Measurements from ENCODE around the gene RABL6.
"Not testable (repeated sequence)": the region's sequence is repeated elsewhere in the genome, so short reads cannot be mapped to it uniquely, and the experiment has no call there.

RABL6 gene

GRCh38 chr9:136837146-136837855 is 29.6 kb downstream of the RABL6 start:
- no peak for DNase-seq

GRCh38 chr9:136837856-136838277 is 30.1 kb downstream of the RABL6 start:
- not testable (repeated sequence) for DNase-seq

- no peak for DNase-seq
Observed at GRCh38 chr9:136838314-136839228, 30.8 kb downstream of the RABL6 start.

GRCh38 chr9:136839229-136840139 is 31.7 kb downstream of the RABL6 start:
- DNase-seq, result peak in 1 of 3 experiments; percentile 62

- DNase-seq, result peak; percentile 4 to 84 (median 82)
Observed at GRCh38 chr9:136840140-136840876, 32.6 kb downstream of the RABL6 start.

- peak; percentile 47 to 97 (median 96) for DNase-seq
Observed at GRCh38 chr9:136840877-136841645, 33.3 kb downstream of the RABL6 start.

GRCh38 chr9:136841646-136842379 is 34.1 kb downstream of the RABL6 start:
- DNase-seq, result peak in 2 of 3 experiments; percentile 85 to 87

GRCh38 chr9:136842380-136842948 is 34.7 kb downstream of the RABL6 start, which contains the start of gene AJM1:
Gene AJM1 (plus strand): TSS chr9:136842478. CDS start chr9:136844415, 1,937 bp downstream.
- peak; percentile 48 to 89 (median 80) for DNase-seq

- DNase-seq, result peak in 2 of 3 experiments; percentile 42 to 46
Observed at GRCh38 chr9:136843159-136843800, 35.5 kb downstream of the RABL6 start.

GRCh38 chr9:136843801-136844740 is 36.3 kb downstream of the RABL6 start:
- peak in 2 of 3 experiments; percentile 27 to 34 for DNase-seq

- no peak for DNase-seq
Observed at GRCh38 chr9:136844761-136845464, 37.2 kb downstream of the RABL6 start.

- no peak for DNase-seq
Observed at GRCh38 chr9:136845465-136846260, 37.9 kb downstream of the RABL6 start.

GRCh38 chr9:136846376-136847087 is 38.8 kb downstream of the RABL6 start:
- no peak for DNase-seq

- DNase-seq, result no peak
Observed at GRCh38 chr9:136847088-136847825, 39.5 kb downstream of the RABL6 start.

GRCh38 chr9:136847826-136848392 is 40.2 kb downstream of the RABL6 start:
- peak; percentile 61 to 84 (median 82) for DNase-seq

Measured in NCI-H1417 (cell line).